Stimulated activated CD4-positive, alpha-beta T cell treated with anti-CD3 and anti-CD28 coated beads, Interleukin-1b, Interleukin-23, amount 100 ng/mL, for 1 hour (primary cell): ENCODE data around the gene RSPO1.

ENCODE experiments used
- DNase-seq, 2 donors: peaks; one replicate each; pipeline ENCODE4 v3.0.0-alpha.2; 2020; ENCODE audit warnings: low read depth in 2 of 2

Gene RSPO1

DNA sequence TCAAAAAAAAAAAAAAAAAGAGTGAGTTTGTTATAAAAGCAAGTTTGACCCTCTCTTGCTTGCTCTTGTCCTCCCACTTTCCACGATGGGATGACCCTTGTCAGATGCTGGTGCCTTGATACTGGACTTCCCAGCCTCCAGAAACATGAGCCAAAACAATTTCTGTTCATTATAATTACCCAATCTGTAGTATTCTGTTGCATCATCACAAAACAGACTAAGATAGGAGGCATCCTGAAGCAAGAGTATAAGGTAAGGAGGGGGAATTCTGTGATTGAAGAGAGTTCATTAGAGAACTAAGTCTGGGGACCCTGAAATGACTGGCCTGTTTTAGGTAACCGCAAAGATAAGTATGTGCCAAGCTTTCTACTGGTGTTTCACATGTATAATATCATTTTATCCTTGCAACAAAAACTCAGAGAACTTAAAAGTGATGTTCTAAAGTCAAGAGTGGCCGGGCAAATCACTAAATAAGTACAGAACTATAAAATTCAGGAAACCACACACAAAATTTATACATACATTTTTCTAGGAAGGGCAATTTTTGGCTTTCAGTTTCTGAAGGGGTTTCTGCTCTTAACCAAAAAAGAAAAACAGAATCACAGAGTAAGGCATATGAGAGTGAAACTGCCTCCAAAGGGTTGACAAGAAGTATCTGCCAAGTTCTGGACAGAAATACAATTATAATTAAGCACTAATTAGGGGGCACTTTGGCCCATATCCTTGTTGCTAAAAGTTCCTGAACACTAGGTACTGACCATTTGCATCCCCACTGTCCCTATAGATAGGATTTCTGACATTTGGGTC lies 64.0 kb downstream of the RSPO1 start:
- no peak for DNase-seq

- DNase-seq = no peak
These were observed 67.7 kb downstream of the RSPO1 start for GRCh38 chr1:37567023-37567422.

DNA sequence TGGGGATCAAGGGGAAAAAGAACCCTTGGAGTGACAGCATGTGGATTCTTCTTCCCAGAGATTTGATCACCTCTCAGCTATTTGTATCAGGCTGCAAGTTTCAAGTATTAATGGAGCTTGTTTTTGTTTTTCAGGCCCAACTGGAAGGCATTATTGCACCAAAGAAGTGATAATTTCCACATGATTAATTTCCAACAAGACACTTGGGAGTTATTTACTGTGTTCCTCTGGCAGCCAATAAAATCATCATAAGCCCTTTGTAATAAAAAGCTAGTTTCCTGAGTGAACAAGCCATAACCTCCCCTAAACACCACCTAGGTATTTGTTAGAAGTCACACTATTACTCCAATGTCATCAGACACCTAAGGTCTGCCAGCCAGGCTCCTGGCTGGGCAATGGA lies 69.8 kb downstream of the RSPO1 start:
- no peak for DNase-seq

GRCh38 chr1:37562984-37563383 lies 71.7 kb downstream of the RSPO1 start:
- DNase-seq = no peak
